ENCODE data around the gene CUX1.

- no peak for TF ChIP-seq GATA2 (IDR thresholded peaks at IDR 0.05; ENCODE audit: low read depth, low read length)
- no peak for TF ChIP-seq GATA3 (IDR thresholded peaks at IDR 0.05; ENCODE audit: low read depth, low read length)
Observed at GRCh38 chr7:102234131-102234530, 416.7 kb downstream of the CUX1 start.

Measured in SH-SY5Y (cell line).